Ectodermal cell (in vitro differentiated cells): ENCODE data around the gene TRIM34.
"Not testable (repeated sequence)": the region's sequence is repeated elsewhere in the genome, so short reads cannot be mapped to it uniquely, and the experiment has no call there.

Experiments
- H3K27ac ChIP-seq: 2 replicates; pipeline ENCODE4 v1.7.0; 2013; ENCODE audit warnings: mild to moderate bottlenecking, low read depth, low read length; ENCODE audit not compliant: insufficient read depth, poor library complexity, severe bottlenecking
- H3K27me3 ChIP-seq: 2 replicates; pipeline ENCODE4 v1.7.0; 2013; ENCODE audit warnings: mild to moderate bottlenecking, low read length; ENCODE audit not compliant: insufficient read depth, control insufficient read depth, poor library complexity, severe bottlenecking
- H3K36me3 ChIP-seq: one replicate; pipeline ENCODE4 v1.7.0; 2013; ENCODE audit warnings: low read length; ENCODE audit not compliant: control insufficient read depth, insufficient read depth
- H3K4me1 ChIP-seq: one replicate; pipeline ENCODE4 v1.7.0; 2013; ENCODE audit warnings: low read length; ENCODE audit not compliant: control insufficient read depth, insufficient read depth
- H3K4me3 ChIP-seq: 2 replicates; pipeline ENCODE4 v1.7.0; 2013; ENCODE audit warnings: low read depth, low read length, control low read depth; ENCODE audit not compliant: insufficient read depth
- H3K9me3 ChIP-seq: 2 replicates; pipeline ENCODE4 v1.7.0; 2013; ENCODE audit warnings: mild to moderate bottlenecking, low read length, moderate library complexity; ENCODE audit not compliant: control insufficient read depth
- WGBS, 2 experiments: methylation state at CpG; one replicate each; pipeline ENCODE4 v1.1.7; 2013; ENCODE audit warnings: missing lambda C conversion rate in 2 of 2; 5-methylcytosine and 5-hydroxymethylcytosine counted together

Gene TRIM34

GRCh38 chr11:5682890-5683441 is 58.2 kb downstream of the TRIM34 start:
- H3K27ac ChIP-seq: not testable (repeated sequence)
- 89 to 94% methylated on average over 32 to 33 of the region's 33 CpGs for WGBS, 2 experiments

DNA sequence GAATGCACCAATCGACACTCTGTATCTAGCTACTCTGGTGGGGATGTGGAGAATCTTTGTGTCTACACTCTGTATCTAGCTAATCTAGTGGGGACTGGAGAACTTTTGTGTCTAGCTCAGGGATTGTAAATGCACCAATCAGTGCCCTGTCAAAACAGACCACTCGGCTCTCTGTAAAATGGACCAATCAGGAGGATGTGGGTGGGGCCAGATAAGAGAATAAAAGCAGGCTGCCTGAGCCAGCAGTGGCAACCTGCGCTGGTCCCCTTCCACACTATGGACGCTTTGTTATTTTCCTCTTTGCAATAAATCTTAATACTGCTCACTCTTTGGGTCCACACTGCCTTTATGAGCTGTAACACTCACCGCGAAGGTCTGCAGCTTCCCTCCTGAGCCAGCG is 58.8 kb downstream of the TRIM34 start:
- H3K27ac ChIP-seq, H3K4me3 ChIP-seq, H3K4me1 ChIP-seq, H3K27me3 ChIP-seq, H3K36me3 ChIP-seq, H3K9me3 ChIP-seq: not testable (repeated sequence)
- WGBS, 2 experiments: 91 to 93% methylated on average over 7 of the region's 7 CpGs

More at GRCh38 chr11:5682890-5683441, 58.2 kb downstream of the TRIM34 start:
- H3K4me1 ChIP-seq, H3K27me3 ChIP-seq, H3K36me3 ChIP-seq, H3K4me3 ChIP-seq, H3K9me3 ChIP-seq: not testable (repeated sequence)

DNA sequence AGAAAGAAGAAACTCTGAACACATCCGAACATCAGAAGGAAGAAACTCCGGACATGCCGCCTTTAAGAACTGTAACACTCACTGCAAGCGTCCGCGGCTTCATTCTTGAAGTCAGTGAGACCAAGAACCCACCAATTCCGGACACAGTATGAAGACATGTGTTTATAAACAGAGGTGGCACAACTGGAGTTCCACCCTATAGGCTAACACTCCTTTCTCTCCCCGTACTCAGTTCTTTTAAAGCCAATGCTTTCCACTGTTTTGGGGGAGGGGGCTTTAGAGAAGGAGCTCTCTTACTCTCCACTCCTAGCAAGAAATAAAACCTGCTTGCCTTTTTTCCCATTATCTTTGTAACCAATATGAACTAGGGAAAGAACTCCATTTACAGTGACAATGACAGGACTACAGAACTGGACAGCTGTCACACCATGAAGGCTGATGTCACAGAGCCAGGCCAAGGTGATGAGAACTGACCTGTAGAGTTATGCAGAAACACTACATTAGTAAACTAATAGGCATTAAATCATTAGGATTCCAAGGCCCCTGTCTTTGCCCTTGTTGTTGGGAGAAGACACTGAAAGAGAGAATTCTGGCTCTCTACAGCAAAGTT is 59.3 kb downstream of the TRIM34 start:
- H3K9me3 ChIP-seq: no peaks in the 10 kb centered on the region
- no peaks in the 10 kb centered on the region for H3K27me3 ChIP-seq
- H3K27ac ChIP-seq: peak overlapping the region; percentile 98
- WGBS, 2 experiments: 92 to 94% methylated on average over 7 to 8 of the region's 8 CpGs
- no peaks in the 10 kb centered on the region for H3K36me3 ChIP-seq
- peaks cover 5% of the 10 kb centered on the region for H3K4me1 ChIP-seq
- H3K4me3 ChIP-seq: peak overlapping the region; percentile 38

GRCh38 chr11:5684646-5685362 is 60.0 kb downstream of the TRIM34 start, which contains the start of gene TRIM5:
TSS of gene TRIM5 (minus strand) at chr11:5685074. CDS start at chr11:5680177, 4,897 bp downstream.
- Histone ChIP-seq H3K4me1 (peaks cover 5% of the 10 kb centered on the region), H3K36me3 (no peaks in the 10 kb centered on the region), H3K27me3 (no peaks in the 10 kb centered on the region), H3K27ac (peak within 1 kb of the TSS; percentile 98), H3K9me3 (no peaks in the 10 kb centered on the region), H3K4me3 (peak within 1 kb of the TSS; percentile 38)
- WGBS, 2 experiments: 22 to 23% methylated on average over 13 of the region's 13 CpGs

DNA sequence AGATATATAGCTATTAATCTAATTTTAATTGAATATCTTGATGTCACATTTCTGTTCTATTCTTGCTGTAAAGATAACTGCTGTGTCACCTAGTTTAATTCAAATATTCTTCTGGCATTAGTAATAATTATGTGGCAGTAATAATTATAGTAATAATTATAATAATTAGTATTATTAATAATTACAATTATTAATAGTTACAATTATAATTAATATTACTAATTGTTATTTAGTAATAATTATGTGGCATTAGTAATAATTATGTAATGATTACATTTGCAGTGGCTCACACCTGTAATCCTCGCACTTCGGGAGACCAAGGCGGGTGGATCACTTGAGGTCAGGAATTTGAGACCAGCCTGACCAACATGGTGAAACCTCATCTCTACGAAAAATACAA is 61.6 kb downstream of the TRIM34 start:
- H3K27me3 ChIP-seq: no peaks in the 10 kb centered on the region
- no peaks in the 10 kb centered on the region for H3K36me3 ChIP-seq
- H3K4me1 ChIP-seq: peaks cover 5% of the 10 kb centered on the region
- no peak overlapping the region for H3K4me3 ChIP-seq
- no peak overlapping the region for H3K27ac ChIP-seq
- 89 to 97% methylated on average over 4 of the region's 4 CpGs for WGBS, 2 experiments
- no peaks in the 10 kb centered on the region for H3K9me3 ChIP-seq

DNA sequence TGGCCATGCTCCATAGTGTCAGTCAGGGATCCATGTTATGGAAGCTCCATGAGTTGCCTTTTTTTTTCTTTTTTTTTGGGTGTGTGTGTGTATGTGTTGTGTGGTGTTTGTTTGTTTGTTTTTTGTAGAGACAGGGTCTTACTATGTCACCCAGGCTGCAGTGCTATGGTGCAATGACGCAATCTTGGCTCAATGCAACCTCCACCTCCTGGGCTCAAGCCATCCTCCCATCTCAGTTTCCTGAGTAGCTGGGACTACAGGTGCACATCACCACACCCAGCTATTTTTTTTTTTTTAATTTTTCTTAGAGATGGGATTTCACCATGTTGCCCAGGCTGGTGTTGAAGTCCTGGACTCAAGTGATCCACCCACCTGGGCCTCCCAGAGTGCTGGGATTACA is 63.7 kb downstream of the TRIM34 start:
- Histone ChIP-seq H3K27ac (no peak overlapping the region), H3K4me3 (no peak overlapping the region), H3K9me3 (no peaks in the 10 kb centered on the region), H3K27me3 (no peaks in the 10 kb centered on the region), H3K36me3 (no peaks in the 10 kb centered on the region), H3K4me1 (peaks cover 5% of the 10 kb centered on the region)
- WGBS, 2 experiments: 86 to 100% methylated on average over 1 of the region's 1 CpG

DNA sequence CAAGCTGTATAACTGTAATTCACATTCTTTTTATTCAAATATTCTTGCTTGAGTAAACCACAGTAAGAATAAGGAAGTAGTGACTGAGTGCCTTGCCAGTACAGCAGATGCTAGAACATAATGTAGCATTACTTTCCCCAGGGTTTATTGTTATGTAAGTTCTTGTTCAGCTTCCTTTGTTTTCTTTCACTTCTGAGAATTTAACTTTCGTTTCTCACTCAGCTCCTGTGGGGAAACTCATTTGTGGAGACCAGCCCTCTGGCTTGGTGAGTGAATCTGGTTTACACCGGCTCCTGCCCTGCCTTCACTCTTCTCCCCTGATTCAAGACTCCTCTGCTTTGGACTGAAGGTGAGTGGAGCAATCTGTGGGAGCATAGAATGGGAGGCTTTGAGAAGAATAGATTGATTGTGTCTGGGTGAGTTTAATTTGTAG is 64.8 kb downstream of the TRIM34 start, which contains the start of gene TRIM22:
TRIM22 (plus strand) TSS at position 240 of the 433 bp plus-strand sequence. CDS start 6,443 bp downstream, outside the sequence.
- Histone ChIP-seq H3K27me3 (no peaks in the 10 kb centered on the region), H3K36me3 (no peaks in the 10 kb centered on the region), H3K9me3 (no peaks in the 10 kb centered on the region), H3K27ac (peak within 1 kb of the TSS; percentile 22), H3K4me3 (no peak within 1 kb of the TSS), H3K4me1 (no peaks in the 10 kb centered on the region)
- 13 to 19% methylated on average over 2 of the region's 2 CpGs for WGBS, 2 experiments

- 76 to 79% methylated on average over 3 to 5 of the region's 5 CpGs for WGBS, 2 experiments
- Histone ChIP-seq H3K4me1 (no peaks in the 10 kb centered on the region), H3K36me3 (no peaks in the 10 kb centered on the region), H3K9me3 (no peaks in the 10 kb centered on the region), H3K4me3 (no peak overlapping the region), H3K27me3 (no peaks in the 10 kb centered on the region), H3K27ac (no peak overlapping the region)
Observed at GRCh38 chr11:5690216-5690615, 65.4 kb downstream of the TRIM34 start.

- 93 to 94% methylated on average over 5 of the region's 5 CpGs for WGBS, 2 experiments
- no peak overlapping the region for H3K4me3 ChIP-seq
- H3K27ac ChIP-seq: no peak overlapping the region
- H3K4me1 ChIP-seq: no peaks in the 10 kb centered on the region
- H3K36me3 ChIP-seq: no peaks in the 10 kb centered on the region
- H3K27me3 ChIP-seq: no peaks in the 10 kb centered on the region
- H3K9me3 ChIP-seq: no peaks in the 10 kb centered on the region
Observed at GRCh38 chr11:5690736-5691135, 65.9 kb downstream of the TRIM34 start.

DNA sequence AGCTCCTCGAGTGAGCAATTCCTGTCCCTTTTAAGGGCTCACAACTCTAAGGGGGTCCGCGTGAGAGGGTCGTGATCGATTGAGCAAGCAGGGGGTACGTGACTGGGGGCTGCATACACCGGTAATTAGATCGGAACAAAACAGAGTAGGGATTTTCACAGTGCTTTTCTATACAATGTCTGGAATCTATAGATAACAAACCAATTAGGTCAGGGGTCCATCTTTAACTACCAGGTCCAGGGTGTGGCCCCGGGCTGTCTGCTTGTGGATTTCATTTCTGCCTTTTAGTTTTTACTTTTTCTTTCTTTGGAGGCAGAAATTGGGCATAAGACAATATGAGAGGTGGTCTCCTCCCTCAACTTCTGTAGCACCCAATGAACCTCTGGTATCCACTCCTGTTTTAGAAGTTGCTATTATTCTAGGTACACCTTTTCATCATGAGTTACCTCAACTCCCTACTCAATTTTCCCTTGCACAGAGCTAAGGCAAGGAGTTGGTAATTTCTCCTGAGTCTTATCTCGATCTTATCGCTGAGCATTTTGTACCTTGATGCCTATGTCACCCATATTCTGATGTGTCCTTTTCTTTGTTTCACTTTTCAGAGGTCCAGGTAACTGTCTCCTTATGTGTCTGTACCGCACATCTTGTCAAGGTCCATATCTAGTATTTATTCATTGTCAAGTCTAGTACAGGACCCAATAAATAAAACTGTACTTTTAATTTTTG is 66.6 kb downstream of the TRIM34 start:
- H3K27me3 ChIP-seq, H3K4me1 ChIP-seq, H3K27ac ChIP-seq, H3K4me3 ChIP-seq, H3K9me3 ChIP-seq, H3K36me3 ChIP-seq: not testable (repeated sequence)
- WGBS, 2 experiments: 83 to 90% methylated on average over 11 to 12 of the region's 12 CpGs
